ENCODE measurements around the gene AKAP13.
"Not testable (repeated sequence)": the region's sequence is repeated elsewhere in the genome, so short reads cannot be mapped to it uniquely, and the experiment has no call there.

Gene AKAP13

GRCh38 chr15:85778107-85778776 is 397.8 kb downstream of the AKAP13 start:
- FAIRE-seq, result peak; percentile 27

- no peak for FAIRE-seq
Observed at GRCh38 chr15:85779249-85779648, 398.8 kb downstream of the AKAP13 start.

- FAIRE-seq, result no peak
Observed at GRCh38 chr15:85780225-85780985, 400.0 kb downstream of the AKAP13 start.

GRCh38 chr15:85781099-85781498 is 400.7 kb downstream of the AKAP13 start:
- FAIRE-seq, result no peak

GRCh38 chr15:85782064-85782463 is 401.7 kb downstream of the AKAP13 start:
- FAIRE-seq, result no peak

- FAIRE-seq, result no peak
Observed at GRCh38 chr15:85785887-85786780, 405.7 kb downstream of the AKAP13 start.

- FAIRE-seq, result no peak
Observed at GRCh38 chr15:85786781-85787114, 406.3 kb downstream of the AKAP13 start.

- FAIRE-seq, result no peak
Observed at GRCh38 chr15:85788771-85789495, 408.5 kb downstream of the AKAP13 start.

- no peak for FAIRE-seq
Observed at GRCh38 chr15:85789496-85789875, 409.1 kb downstream of the AKAP13 start.

- FAIRE-seq, result no peak
Observed at GRCh38 chr15:85792102-85792731, 411.8 kb downstream of the AKAP13 start.

GRCh38 chr15:85792912-85793590 is 412.6 kb downstream of the AKAP13 start:
- no peak for FAIRE-seq

GRCh38 chr15:85793641-85794597 is 413.5 kb downstream of the AKAP13 start:
- no peak for FAIRE-seq

- no peak for FAIRE-seq
Observed at GRCh38 chr15:85794598-85795336, 414.4 kb downstream of the AKAP13 start, which contains the start of gene KLHL25. KLHL25 (minus strand) TSS chr15:85794925; CDS start chr15:85769810, 25,115 bp downstream.

- FAIRE-seq, result no peak
Observed at GRCh38 chr15:85795337-85796305, 415.2 kb downstream of the AKAP13 start.

GRCh38 chr15:85796371-85796770 is 416.0 kb downstream of the AKAP13 start:
- not testable (repeated sequence) for FAIRE-seq
